Stomach (tissue), 4 donors: ENCODE measurements around the gene AK2.

Experiments used
- POLR2A ChIP-seq, 4 donors: fragments of 450-650 bp; IDR thresholded peaks; one replicate each; pipeline ENCODE4 v1.6.1; 2016; ENCODE audit warnings: antibody characterized with exemption in 4 of 4, control low read depth in 2 of 4, mild to moderate bottlenecking in 1 of 4, moderate library complexity in 1 of 4
- POLR2AphosphoS5 ChIP-seq, 3 donors: sonication (generic); formaldehyde crosslinking; IDR thresholded peaks; one replicate each; pipeline ENCODE4 v1.6.1; 2016; ENCODE audit warnings: antibody characterized with exemption in 3 of 3
- TF ChIP-seq, protein P1 (sequence below), 7 experiments: fragments of 450-650 bp in 4 of 7; fragments of 200-600 bp in 3 of 7; sonication (generic) in 3 of 7; IDR thresholded peaks; one replicate each; pipeline ENCODE4 v1.5.1; 2016 to 2019; ENCODE audit warnings: antibody characterized with exemption in 7 of 7, control low read depth in 2 of 7, mild to moderate bottlenecking in 1 of 7

DNA sequence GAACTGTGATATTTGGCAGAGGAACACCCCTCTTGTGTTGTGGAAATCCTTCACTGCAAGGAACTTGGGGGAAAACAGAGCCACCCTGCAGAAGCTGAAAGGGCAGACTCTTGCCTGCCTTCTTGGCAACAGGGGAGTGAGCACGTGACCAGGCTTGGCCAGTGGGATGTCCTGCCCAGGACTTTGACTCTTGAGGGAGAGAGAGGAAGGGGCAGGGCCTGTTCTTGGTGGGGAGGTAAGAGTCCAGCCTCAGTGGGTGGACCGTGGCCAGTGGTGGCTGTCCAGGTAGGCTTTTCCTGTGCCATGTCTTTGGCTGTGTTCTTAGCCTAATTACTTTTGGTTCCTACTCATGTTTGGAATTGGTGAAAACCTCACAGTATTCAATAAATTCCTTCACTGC, 8.6 kb upstream of the AK2 start:
- TF ChIP-seq, protein P1, sequence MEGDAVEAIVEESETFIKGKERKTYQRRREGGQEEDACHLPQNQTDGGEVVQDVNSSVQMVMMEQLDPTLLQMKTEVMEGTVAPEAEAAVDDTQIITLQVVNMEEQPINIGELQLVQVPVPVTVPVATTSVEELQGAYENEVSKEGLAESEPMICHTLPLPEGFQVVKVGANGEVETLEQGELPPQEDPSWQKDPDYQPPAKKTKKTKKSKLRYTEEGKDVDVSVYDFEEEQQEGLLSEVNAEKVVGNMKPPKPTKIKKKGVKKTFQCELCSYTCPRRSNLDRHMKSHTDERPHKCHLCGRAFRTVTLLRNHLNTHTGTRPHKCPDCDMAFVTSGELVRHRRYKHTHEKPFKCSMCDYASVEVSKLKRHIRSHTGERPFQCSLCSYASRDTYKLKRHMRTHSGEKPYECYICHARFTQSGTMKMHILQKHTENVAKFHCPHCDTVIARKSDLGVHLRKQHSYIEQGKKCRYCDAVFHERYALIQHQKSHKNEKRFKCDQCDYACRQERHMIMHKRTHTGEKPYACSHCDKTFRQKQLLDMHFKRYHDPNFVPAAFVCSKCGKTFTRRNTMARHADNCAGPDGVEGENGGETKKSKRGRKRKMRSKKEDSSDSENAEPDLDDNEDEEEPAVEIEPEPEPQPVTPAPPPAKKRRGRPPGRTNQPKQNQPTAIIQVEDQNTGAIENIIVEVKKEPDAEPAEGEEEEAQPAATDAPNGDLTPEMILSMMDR (IDR thresholded peaks at IDR 0.05): no peak
- TF ChIP-seq POLR2A (IDR thresholded peaks at IDR 0.05) (no peak), POLR2AphosphoS5 (IDR thresholded peaks at IDR 0.05) (no peak)
